OCI-LY7 (cell line): ENCODE measurements around the gene PARP3. TPM values are rescaled to one million over a fixed set of nuclear protein-coding genes. Genes with fewer than 3 reads are reported as not detected.

Experiments used
- BruUV-seq: library from RNA; stranded (reverse); fragments of 400-500 nt; replicated peaks from 2 replicates; lab custom pipeline; 2021; lab: Mats Ljungman, UMichigan
- CTCF ChIA-PET: fragments of 300-600 bp; sonication (Branson Sonifier 250); formaldehyde crosslinking; loops from one replicate; lab custom pipeline; 2022; ENCODE audit warnings: antibody characterized with exemption; ENCODE audit not compliant: unreplicated experiment; lab: Charles Lee
- POLR2A ChIA-PET: fragments of 300-600 bp; sonication (Branson Sonifier 250); formaldehyde crosslinking; loops from one replicate; lab custom pipeline; 2022; ENCODE audit warnings: antibody characterized with exemption; lab: Charles Lee
- DNase-seq: peaks from one replicate; pipeline ENCODE4 v3.0.0-alpha.2; 2015; ENCODE audit warnings: low spot score
- H2AFZ ChIP-seq: fragments of 200-600 bp; sonication (generic), shearing (Covaris generic); 2 replicates; pipeline ENCODE4 v1.6.1; 2014; ENCODE audit warnings: mild to moderate bottlenecking, antibody characterized with exemption, low read length, moderate library complexity
- H3K27ac ChIP-seq: fragments of 200-600 bp; sonication (generic); 2 replicates; pipeline ENCODE4 v1.5.1; 2014; ENCODE audit warnings: mixed run types, low read depth, mild to moderate bottlenecking, moderate library complexity, low read length, inconsistent platforms; ENCODE audit not compliant: poor library complexity, severe bottlenecking
- H3K36me3 ChIP-seq: fragments of 200-600 bp; sonication (generic); 2 replicates; pipeline ENCODE4 v1.6.1; 2014; ENCODE audit warnings: mild to moderate bottlenecking, antibody characterized with exemption, low read length, moderate library complexity, mixed read lengths; ENCODE audit not compliant: insufficient read depth
- H3K4me1 ChIP-seq: fragments of 200-600 bp; sonication (generic); 2 replicates; pipeline ENCODE4 v1.5.1; 2014; ENCODE audit warnings: mild to moderate bottlenecking, low read length; ENCODE audit not compliant: insufficient read depth, poor library complexity, severe bottlenecking
- H3K4me2 ChIP-seq: fragments of 200-600 bp; sonication (generic); 2 replicates; pipeline ENCODE4 v1.6.1; 2014; ENCODE audit warnings: mild to moderate bottlenecking, low read length
- H3K4me3 ChIP-seq: fragments of 200-600 bp; sonication (generic); 2 replicates; pipeline ENCODE4 v1.5.1; 2014; ENCODE audit warnings: mild to moderate bottlenecking, low read depth, low read length; ENCODE audit not compliant: poor library complexity, severe bottlenecking
- H3K79me2 ChIP-seq: fragments of 200-600 bp; sonication (generic); 2 replicates; pipeline ENCODE4 v1.6.1; 2016; ENCODE audit warnings: low read depth, mild to moderate bottlenecking, low read length, moderate library complexity, mixed read lengths; ENCODE audit not compliant: insufficient read depth
- H3K9me2 ChIP-seq: fragments of 200-600 bp; sonication (generic); 2 replicates; pipeline ENCODE4 v1.6.1; 2016; ENCODE audit warnings: mild to moderate bottlenecking, low read length, mixed read lengths; ENCODE audit not compliant: insufficient read depth
- H3K9me3 ChIP-seq: fragments of 200-600 bp; sonication (generic); 2 replicates; pipeline ENCODE4 v1.6.1; 2014; ENCODE audit warnings: mild to moderate bottlenecking, mixed run types, low read length, mixed read lengths
- H4K20me1 ChIP-seq: fragments of 200-600 bp; sonication (generic); 2 replicates; pipeline ENCODE4 v1.6.1; 2014; ENCODE audit warnings: mild to moderate bottlenecking, antibody characterized with exemption, low read length, moderate library complexity, mixed read lengths; ENCODE audit not compliant: insufficient read depth
- CTCF ChIP-seq: fragments of 200-600 bp; sonication (generic); conservative IDR thresholded peaks from 2 replicates; pipeline ENCODE4 v1.5.1; 2014; ENCODE audit warnings: mild to moderate bottlenecking, antibody characterized with exemption, low read length, moderate library complexity, mixed read lengths
- EZH2phosphoT487 ChIP-seq: fragments of 200-600 bp; sonication (generic); IDR thresholded peaks from 2 replicates; pipeline ENCODE4 v1.6.1; 2018; ENCODE audit warnings: low read depth, borderline replicate concordance, mild to moderate bottlenecking, mixed run types, antibody characterized with exemption, low read length, moderate library complexity, mixed read lengths
- intact Hi-C: fragments of 100-400 bp; cut with micrococcal nuclease; formaldehyde crosslinking; loops from one replicate; pipeline ENCODE4 v1.10.0; 2022; ENCODE audit not compliant: unreplicated experiment
- total RNA-seq, 2 experiments: library from RNA; depleted of rRNA in 1 of 2; stranded (reverse); fragments of >200 nt in 1 of 2; shearing (Covaris generic) in 1 of 2; gene quantifications; 2 replicates each; pipeline ENCODE4 v1.2.3, GENCODE V29; 2014 to 2022

Gene PARP3
- total RNA-seq, 2 experiments from 2014 or later, result 11.9 to 12.0 TPM

- H3K36me3 ChIP-seq, result no peaks in the 10 kb centered on the region
- H3K27ac ChIP-seq, result no peak overlapping the region
- H3K4me3 ChIP-seq, result no peak overlapping the region
- TF ChIP-seq CTCF (no peak), EZH2phosphoT487 (no peak)
- H3K9me2 ChIP-seq, result no peaks in the 10 kb centered on the region
- no peaks in the 10 kb centered on the region for H3K79me2 ChIP-seq
- H3K4me2 ChIP-seq, result no peak overlapping the region
- H3K4me1 ChIP-seq, result peaks cover 4% of the 10 kb centered on the region
- no peaks in the 10 kb centered on the region for H3K9me3 ChIP-seq
- ChIA-PET POLR2A (no interaction called here), CTCF (interaction anchor here (0.6 to 1.5 kb wide), 2 partner anchors 11 to 1185 kb away, joined by 3 to 4 read pairs; partner anchors contain the start of gene ABHD14B)
- DNase-seq, result no peak
- BruUV-seq, result no TSS peak
- no peaks in the 10 kb centered on the region for H4K20me1 ChIP-seq
- H2AFZ ChIP-seq, result no peak overlapping the region
- intact Hi-C loops, result no loop called here
Measured at GRCh38 chr3:51962854-51963530, 20.8 kb downstream of the PARP3 start.

GRCh38 chr3:51963951-51964451, 21.8 kb downstream of the PARP3 start:
- Histone ChIP-seq H4K20me1 (no peaks in the 10 kb centered on the region), H3K36me3 (no peaks in the 10 kb centered on the region), H3K9me2 (no peaks in the 10 kb centered on the region), H3K79me2 (no peaks in the 10 kb centered on the region), H2AFZ (no peak overlapping the region), H3K4me1 (peaks cover 10% of the 10 kb centered on the region), H3K27ac (no peak overlapping the region), H3K4me2 (no peak overlapping the region), H3K4me3 (no peak overlapping the region), H3K9me3 (no peaks in the 10 kb centered on the region)
- no TSS peak for BruUV-seq
- TF ChIP-seq CTCF, result no peak
- TF ChIP-seq EZH2phosphoT487, result no peak
- ChIA-PET POLR2A (no interaction called here), CTCF (interaction anchor here (0.6 kb wide), 1 partner anchor 1184 kb away, joined by 3 read pairs; no protein-coding TSS in a partner anchor)
- DNase-seq, result no peak
- intact Hi-C loops, result no loop called here

GRCh38 chr3:51964521-51964920, 22.4 kb downstream of the PARP3 start:
- CTCF ChIA-PET, result no interaction called here

More at GRCh38 chr3:51964521-51964920, 22.4 kb downstream of the PARP3 start:
- no peak for DNase-seq
- Histone ChIP-seq H3K4me1 (peaks cover 10% of the 10 kb centered on the region), H3K9me3 (no peaks in the 10 kb centered on the region), H3K4me2 (no peak overlapping the region), H2AFZ (no peak overlapping the region), H3K79me2 (no peaks in the 10 kb centered on the region), H4K20me1 (no peaks in the 10 kb centered on the region), H3K27ac (no peak overlapping the region), H3K4me3 (no peak overlapping the region), H3K36me3 (no peaks in the 10 kb centered on the region), H3K9me2 (no peaks in the 10 kb centered on the region)
- BruUV-seq, result no TSS peak
- POLR2A ChIA-PET, result no interaction called here
- no peak for TF ChIP-seq EZH2phosphoT487
- TF ChIP-seq CTCF, result no peak
- intact Hi-C loops, result no loop called here
